ENCODE data around the gene TRIM50. TPM values are rescaled to one million over a fixed set of nuclear protein-coding genes. Genes with fewer than 3 reads are reported as not detected.
A peak's percentile ranks its signal among the peaks of the same experiment; 100 is the strongest.
"Not testable (repeated sequence)": the region's sequence is repeated elsewhere in the genome, so short reads cannot be mapped to it uniquely, and the experiment has no call there.

Gene TRIM50
- total RNA-seq, 1 donor: not detected

- H4K20me1 ChIP-seq (ENCODE audit: insufficient read depth, low read length); H3K27ac ChIP-seq (ENCODE audit: low read depth, low read length); H3K9me3 ChIP-seq (ENCODE audit: low read depth, low read length); H3K79me2 ChIP-seq (ENCODE audit: insufficient read depth, low read length); H3K27me3 ChIP-seq (ENCODE audit: insufficient read depth, low read length); H3K36me3 ChIP-seq (ENCODE audit: insufficient read depth, low read length); H3K4me1 ChIP-seq (ENCODE audit: insufficient read depth, low read length): not testable (repeated sequence)
- peak; percentile 45 for TF ChIP-seq CTCF (IDR thresholded peaks at IDR 0.05; ENCODE audit: extremely low read depth, low read depth, low read length)
- H3K4me2 ChIP-seq (ENCODE audit: insufficient read depth, low read length): peak overlapping the region; percentile 72
- peak; percentile 98 for DNase-seq (ENCODE audit: insufficient read length, low spot score, missing footprints)
- H2AFZ ChIP-seq (ENCODE audit: low read length): peak overlapping the region; percentile 65
- peak overlapping the region; percentile 49 for H3K4me3 ChIP-seq (ENCODE audit: insufficient read depth, low read length)
Observed at GRCh38 chr7:73324081-73324845, 3.6 kb downstream of the TRIM50 start.

GRCh38 chr7:73323434-73324080, 4.3 kb downstream of the TRIM50 start:
- H3K27me3 ChIP-seq (ENCODE audit: insufficient read depth, low read length); H3K4me1 ChIP-seq (ENCODE audit: insufficient read depth, low read length); H3K9me3 ChIP-seq (ENCODE audit: low read depth, low read length); H3K79me2 ChIP-seq (ENCODE audit: insufficient read depth, low read length); H3K27ac ChIP-seq (ENCODE audit: low read depth, low read length); H3K36me3 ChIP-seq (ENCODE audit: insufficient read depth, low read length); DNase-seq (ENCODE audit: insufficient read length, low spot score, missing footprints); H4K20me1 ChIP-seq (ENCODE audit: insufficient read depth, low read length): not testable (repeated sequence)
- peak overlapping the region; percentile 72 for H3K4me2 ChIP-seq (ENCODE audit: insufficient read depth, low read length)
- H3K4me3 ChIP-seq (ENCODE audit: insufficient read depth, low read length): peak overlapping the region; percentile 49
- H2AFZ ChIP-seq (ENCODE audit: low read length): peak overlapping the region; percentile 65

- not testable (repeated sequence) for H4K20me1 ChIP-seq (ENCODE audit: insufficient read depth, low read length); H3K9me3 ChIP-seq (ENCODE audit: low read depth, low read length); H2AFZ ChIP-seq (ENCODE audit: low read length); H3K27me3 ChIP-seq (ENCODE audit: insufficient read depth, low read length); H3K4me3 ChIP-seq (ENCODE audit: insufficient read depth, low read length); DNase-seq (ENCODE audit: insufficient read length, low spot score, missing footprints); H3K79me2 ChIP-seq (ENCODE audit: insufficient read depth, low read length); H3K36me3 ChIP-seq (ENCODE audit: insufficient read depth, low read length); H3K27ac ChIP-seq (ENCODE audit: low read depth, low read length); H3K4me2 ChIP-seq (ENCODE audit: insufficient read depth, low read length); H3K4me1 ChIP-seq (ENCODE audit: insufficient read depth, low read length)
Observed at GRCh38 chr7:73320009-73320408, 7.9 kb downstream of the TRIM50 start.

- not testable (repeated sequence) for H4K20me1 ChIP-seq (ENCODE audit: insufficient read depth, low read length); H2AFZ ChIP-seq (ENCODE audit: low read length); H3K9me3 ChIP-seq (ENCODE audit: low read depth, low read length)
Observed at GRCh38 chr7:73319541-73319940, 8.3 kb downstream of the TRIM50 start.

GRCh38 chr7:73318656-73319204, 9.2 kb downstream of the TRIM50 start:
- H3K4me3 ChIP-seq (ENCODE audit: insufficient read depth, low read length); H3K36me3 ChIP-seq (ENCODE audit: insufficient read depth, low read length); H3K4me2 ChIP-seq (ENCODE audit: insufficient read depth, low read length); H3K27ac ChIP-seq (ENCODE audit: low read depth, low read length); H3K4me1 ChIP-seq (ENCODE audit: insufficient read depth, low read length); H2AFZ ChIP-seq (ENCODE audit: low read length); H3K79me2 ChIP-seq (ENCODE audit: insufficient read depth, low read length); DNase-seq (ENCODE audit: insufficient read length, low spot score, missing footprints); H4K20me1 ChIP-seq (ENCODE audit: insufficient read depth, low read length); H3K27me3 ChIP-seq (ENCODE audit: insufficient read depth, low read length); H3K9me3 ChIP-seq (ENCODE audit: low read depth, low read length): not testable (repeated sequence)

More at GRCh38 chr7:73319541-73319940, 8.3 kb downstream of the TRIM50 start:
- H3K4me3 ChIP-seq (ENCODE audit: insufficient read depth, low read length); H3K4me2 ChIP-seq (ENCODE audit: insufficient read depth, low read length); H3K4me1 ChIP-seq (ENCODE audit: insufficient read depth, low read length); H3K27ac ChIP-seq (ENCODE audit: low read depth, low read length); H3K27me3 ChIP-seq (ENCODE audit: insufficient read depth, low read length); H3K79me2 ChIP-seq (ENCODE audit: insufficient read depth, low read length); H3K36me3 ChIP-seq (ENCODE audit: insufficient read depth, low read length): not testable (repeated sequence)
- DNase-seq (ENCODE audit: insufficient read length, low spot score, missing footprints): peak; percentile 78
